Hepatocyte (in vitro differentiated cells): Measurements from ENCODE around the gene CBFA2T3. TPM values are rescaled to one million over a fixed set of nuclear protein-coding genes. Genes with fewer than 3 reads are reported as not detected.
A peak's percentile ranks its signal among the peaks of the same experiment; 100 is the strongest.

Source experiments
- DNase-seq: peaks from one replicate; pipeline ENCODE4 v3.0.0-alpha.2; 2016; ENCODE audit warnings: low spot score
- H2AFZ ChIP-seq: fragments of 200-600 bp; sonication (generic); 2 replicates; pipeline ENCODE4 v1.6.0; 2016; ENCODE audit warnings: antibody characterized with exemption, mild to moderate bottlenecking
- H3K27ac ChIP-seq: fragments of 200-600 bp; sonication (generic); 2 replicates; pipeline ENCODE4 v1.5.1; 2016; ENCODE audit warnings: mild to moderate bottlenecking
- H3K27me3 ChIP-seq: fragments of 200-600 bp; sonication (generic); 2 replicates; pipeline ENCODE4 v1.6.1; 2016
- H3K36me3 ChIP-seq: fragments of 200-600 bp; sonication (generic); replicated peaks from 2 replicates; pipeline ENCODE4 v1.5.1; 2016; ENCODE audit warnings: low read depth; ENCODE audit not compliant: insufficient read depth
- H3K4me1 ChIP-seq: fragments of 200-600 bp; sonication (generic); 2 replicates; pipeline ENCODE4 v1.5.1; 2016; ENCODE audit warnings: mild to moderate bottlenecking, moderate library complexity; ENCODE audit not compliant: insufficient read depth
- H3K4me2 ChIP-seq: fragments of 200-600 bp; sonication (generic); 2 replicates; pipeline ENCODE4 v1.6.0; 2016
- H3K4me3 ChIP-seq: fragments of 200-600 bp; sonication (generic); 2 replicates; pipeline ENCODE4 v1.5.1; 2016; ENCODE audit warnings: mild to moderate bottlenecking
- H3K79me2 ChIP-seq: fragments of 200-600 bp; sonication (generic); 2 replicates; pipeline ENCODE4 v1.6.0; 2017; ENCODE audit warnings: mild to moderate bottlenecking
- H3K9me2 ChIP-seq: fragments of 200-600 bp; sonication (generic); replicated peaks from 2 replicates; pipeline ENCODE4 v1.6.0; 2017; ENCODE audit warnings: mild to moderate bottlenecking; ENCODE audit not compliant: insufficient read depth
- H3K9me3 ChIP-seq: fragments of 200-600 bp; sonication (generic); 2 replicates; pipeline ENCODE4 v1.5.1; 2016; ENCODE audit warnings: low read depth, mild to moderate bottlenecking
- H4K20me1 ChIP-seq: fragments of 200-600 bp; sonication (generic); 2 replicates; pipeline ENCODE4 v1.6.0; 2016; ENCODE audit warnings: mild to moderate bottlenecking; ENCODE audit not compliant: insufficient read depth, poor library complexity, severe bottlenecking
- EZH2 ChIP-seq: fragments of 200-600 bp; sonication (generic); IDR thresholded peaks from 2 replicates; pipeline ENCODE4 v1.6.1; 2016; ENCODE audit warnings: antibody characterized with exemption, mild to moderate bottlenecking, borderline replicate concordance
- EZH2phosphoT487 ChIP-seq: fragments of 200-600 bp; sonication (generic); IDR thresholded peaks from one replicate; pipeline ENCODE4 v1.6.1; 2018; ENCODE audit warnings: antibody characterized with exemption, mild to moderate bottlenecking, low read depth, moderate library complexity; ENCODE audit not compliant: unreplicated experiment, severe bottlenecking
- WGBS: methylation state at CpG from one replicate; pipeline ENCODE4 v1.1.6; 2016; ENCODE audit warnings: low lambda C conversion rate; ENCODE audit errors: missing lambda C conversion rate; 5-methylcytosine and 5-hydroxymethylcytosine counted together
- polyA plus RNA-seq: library from polyadenylated mRNA; unstranded; fragments of >200 nt; fragmentation: Nextera tagmentation; extraction: Ambion mirVana; gene quantifications from 2 replicates; pipeline ENCODE4 v1.2.1, GENCODE V29; 2016
- total RNA-seq: library from RNA; depleted of rRNA; stranded (reverse); fragments of >200 nt; gene quantifications from 2 replicates; pipeline ENCODE4 v1.2.3, GENCODE V29; 2014
- TF ChIP-seq, protein P1 (sequence below): fragments of 200-600 bp; sonication (generic); IDR thresholded peaks from 2 replicates; pipeline ENCODE4 v1.5.1; 2016; ENCODE audit warnings: antibody characterized with exemption, mild to moderate bottlenecking; ENCODE audit not compliant: poor library complexity

The CBFA2T3 gene
- total and polyA plus RNA-seq, 2 experiments from 2014 or later: 0.07 to 1.5 TPM

DNA sequence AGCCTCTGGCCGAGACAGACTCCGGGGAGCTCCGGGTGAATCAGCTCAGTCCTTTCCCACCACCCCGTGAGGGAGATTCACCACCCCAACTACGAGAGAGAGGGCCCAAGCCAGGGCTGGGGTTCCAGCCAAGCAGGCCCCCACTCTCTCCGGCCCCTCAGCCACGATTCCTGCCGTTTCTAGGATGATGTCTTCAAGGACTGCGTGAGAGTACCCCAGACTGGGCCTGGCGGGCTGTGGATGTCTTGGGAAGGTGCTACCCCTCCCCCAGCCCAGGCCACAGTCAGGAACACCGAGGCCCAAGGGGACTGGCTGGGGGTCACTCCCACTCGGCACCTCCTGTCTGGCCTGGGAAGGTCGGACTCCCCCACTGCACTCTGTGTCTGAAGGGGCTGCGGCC, 89.0 kb downstream of the CBFA2T3 start:
- Histone ChIP-seq H3K9me3 (no peaks in the 10 kb centered on the region), H3K27ac (no peak overlapping the region), H3K27me3 (no peaks in the 10 kb centered on the region), H3K36me3 (no peaks in the 10 kb centered on the region), H3K79me2 (no peaks in the 10 kb centered on the region), H3K4me3 (no peak overlapping the region), H3K9me2 (no peaks in the 10 kb centered on the region), H2AFZ (no peak overlapping the region), H3K4me1 (peaks cover 8% of the 10 kb centered on the region), H4K20me1 (no peaks in the 10 kb centered on the region), H3K4me2 (no peak overlapping the region)
- WGBS: 79% methylated on average over 14 of the region's 14 CpGs
- TF ChIP-seq EZH2: no peak
- TF ChIP-seq, protein P1, sequence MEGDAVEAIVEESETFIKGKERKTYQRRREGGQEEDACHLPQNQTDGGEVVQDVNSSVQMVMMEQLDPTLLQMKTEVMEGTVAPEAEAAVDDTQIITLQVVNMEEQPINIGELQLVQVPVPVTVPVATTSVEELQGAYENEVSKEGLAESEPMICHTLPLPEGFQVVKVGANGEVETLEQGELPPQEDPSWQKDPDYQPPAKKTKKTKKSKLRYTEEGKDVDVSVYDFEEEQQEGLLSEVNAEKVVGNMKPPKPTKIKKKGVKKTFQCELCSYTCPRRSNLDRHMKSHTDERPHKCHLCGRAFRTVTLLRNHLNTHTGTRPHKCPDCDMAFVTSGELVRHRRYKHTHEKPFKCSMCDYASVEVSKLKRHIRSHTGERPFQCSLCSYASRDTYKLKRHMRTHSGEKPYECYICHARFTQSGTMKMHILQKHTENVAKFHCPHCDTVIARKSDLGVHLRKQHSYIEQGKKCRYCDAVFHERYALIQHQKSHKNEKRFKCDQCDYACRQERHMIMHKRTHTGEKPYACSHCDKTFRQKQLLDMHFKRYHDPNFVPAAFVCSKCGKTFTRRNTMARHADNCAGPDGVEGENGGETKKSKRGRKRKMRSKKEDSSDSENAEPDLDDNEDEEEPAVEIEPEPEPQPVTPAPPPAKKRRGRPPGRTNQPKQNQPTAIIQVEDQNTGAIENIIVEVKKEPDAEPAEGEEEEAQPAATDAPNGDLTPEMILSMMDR: no peak
- no peak for TF ChIP-seq EZH2phosphoT487
- DNase-seq: no peak

DNA sequence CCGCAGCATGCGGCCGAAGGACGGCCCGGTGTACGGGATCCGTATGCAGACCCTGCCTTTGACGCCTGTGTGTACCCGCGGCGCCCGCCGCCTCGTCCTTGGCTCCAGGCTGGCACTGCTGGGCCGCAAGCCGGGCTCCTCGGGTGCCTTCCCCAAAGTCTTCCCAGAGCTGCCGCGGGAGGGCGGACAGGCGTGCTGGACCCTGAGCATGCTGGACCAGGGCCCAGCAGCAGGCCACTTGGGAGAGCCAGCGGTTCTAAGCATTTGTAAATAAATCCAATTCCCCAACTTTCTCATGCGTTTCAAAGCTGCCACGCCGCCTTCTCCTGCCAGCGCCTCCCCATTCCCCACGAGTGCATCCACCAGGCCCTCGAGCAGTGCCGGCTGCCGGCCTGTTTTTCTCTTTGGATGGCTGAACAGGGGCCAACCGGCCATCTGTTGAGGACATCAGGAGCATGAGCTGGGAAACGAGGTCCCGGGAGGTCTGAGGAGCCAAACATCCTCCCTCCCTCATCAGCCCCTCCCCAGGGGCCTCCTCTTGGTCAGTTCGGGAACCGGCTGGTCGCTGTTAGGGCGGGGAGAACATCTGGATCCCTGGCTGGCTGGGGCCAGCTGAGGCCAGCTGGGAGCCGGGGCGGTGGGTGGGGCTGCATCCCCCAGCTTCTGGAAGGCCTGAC, 90.0 kb downstream of the CBFA2T3 start:
- Histone ChIP-seq H2AFZ (no peak overlapping the region), H4K20me1 (no peaks in the 10 kb centered on the region), H3K27ac (peak overlapping the region; percentile 33), H3K79me2 (no peaks in the 10 kb centered on the region), H3K9me3 (no peaks in the 10 kb centered on the region), H3K4me3 (no peak overlapping the region), H3K9me2 (no peaks in the 10 kb centered on the region), H3K4me2 (no peak overlapping the region), H3K36me3 (no peaks in the 10 kb centered on the region), H3K4me1 (peaks cover 8% of the 10 kb centered on the region), H3K27me3 (no peaks in the 10 kb centered on the region)
- TF ChIP-seq EZH2phosphoT487 (no peak), EZH2 (no peak)
- TF ChIP-seq, protein P1: no peak
- DNase-seq: peak; percentile 55
- 80% methylated on average over 38 of the region's 39 CpGs for WGBS

DNA sequence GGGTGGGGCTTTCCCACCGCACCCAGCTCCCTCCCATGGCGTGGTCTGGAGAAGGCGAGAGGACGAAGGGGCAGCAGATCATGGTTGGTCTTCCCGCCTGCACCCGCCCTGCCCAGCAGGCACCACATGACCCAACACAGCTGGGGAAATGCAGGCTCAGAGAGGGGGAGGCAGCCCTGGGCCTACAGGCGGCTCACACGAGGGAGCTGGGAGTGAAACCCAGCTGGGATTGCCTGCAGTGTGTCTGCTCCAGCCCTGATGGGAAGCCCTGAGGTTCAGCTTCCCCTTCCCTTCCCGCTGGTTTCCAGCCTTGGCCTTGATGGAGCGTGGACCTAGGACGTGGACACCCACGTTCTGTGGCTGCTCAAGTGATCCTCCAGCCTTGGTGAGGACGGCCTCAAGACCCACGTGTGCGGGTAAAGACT, 90.6 kb downstream of the CBFA2T3 start:
- WGBS: 95% methylated on average over 15 of the region's 15 CpGs

More for the DNA sequence above, 90.6 kb downstream of the CBFA2T3 start:
- Histone ChIP-seq H3K9me3 (no peaks in the 10 kb centered on the region), H3K4me1 (peaks cover 8% of the 10 kb centered on the region), H3K27ac (peak overlapping the region; percentile 33), H2AFZ (no peak overlapping the region), H3K27me3 (no peaks in the 10 kb centered on the region), H3K9me2 (no peaks in the 10 kb centered on the region), H3K4me3 (no peak overlapping the region), H3K36me3 (no peaks in the 10 kb centered on the region), H3K79me2 (no peaks in the 10 kb centered on the region), H4K20me1 (no peaks in the 10 kb centered on the region), H3K4me2 (no peak overlapping the region)
- no peak for DNase-seq
- TF ChIP-seq, protein P1: no peak
